G401.6 (cell line): Measurements from ENCODE around the gene KIF1B.
"Not testable (repeated sequence)": the region's sequence is repeated elsewhere in the genome, so short reads cannot be mapped to it uniquely, and the experiment has no call there.

Experiments used
- FAIRE-seq: peaks from 2 replicates; lab custom pipeline; 2012; peaks lifted over from hg19 to GRCh38; lab: Jason Lieb, UNC

Gene KIF1B

DNA sequence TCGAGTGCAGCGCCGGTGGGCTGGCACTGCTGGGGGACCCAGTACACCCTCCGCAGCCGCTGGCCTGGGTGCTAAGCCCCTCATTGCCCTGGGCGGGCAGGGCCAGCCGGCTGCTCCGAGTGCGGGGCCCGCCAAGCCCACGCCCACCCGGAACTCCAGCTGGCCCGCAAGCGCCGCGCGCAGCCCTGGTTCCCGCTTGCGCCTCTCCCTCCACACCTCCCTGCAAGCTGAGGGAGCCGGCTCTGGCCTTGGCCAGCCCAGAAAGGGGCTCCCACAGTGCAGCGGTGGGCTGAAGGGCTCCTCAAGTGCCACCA is 216.1 kb downstream of the KIF1B start:
- FAIRE-seq: not testable (repeated sequence)

DNA sequence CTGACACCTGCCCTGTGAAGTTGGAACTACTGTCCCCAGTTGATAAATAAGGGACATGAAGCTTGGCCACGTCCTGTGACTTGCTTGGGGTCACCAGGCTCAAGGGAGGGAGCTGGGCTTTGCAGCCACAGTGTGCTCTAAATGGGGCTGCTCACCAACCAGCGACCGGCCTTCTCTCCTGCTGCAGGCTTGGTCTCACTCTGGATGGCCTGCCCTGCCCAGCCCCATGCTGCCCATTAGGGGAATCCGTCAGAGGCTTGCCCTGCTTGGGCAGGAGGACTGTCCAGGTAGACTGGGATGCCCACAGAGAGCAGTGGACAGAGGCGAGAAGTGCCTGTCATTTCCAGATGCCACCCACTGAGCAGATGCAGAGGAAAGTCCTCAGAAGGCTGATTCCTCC is 218.6 kb downstream of the KIF1B start:
- FAIRE-seq: no peak

DNA sequence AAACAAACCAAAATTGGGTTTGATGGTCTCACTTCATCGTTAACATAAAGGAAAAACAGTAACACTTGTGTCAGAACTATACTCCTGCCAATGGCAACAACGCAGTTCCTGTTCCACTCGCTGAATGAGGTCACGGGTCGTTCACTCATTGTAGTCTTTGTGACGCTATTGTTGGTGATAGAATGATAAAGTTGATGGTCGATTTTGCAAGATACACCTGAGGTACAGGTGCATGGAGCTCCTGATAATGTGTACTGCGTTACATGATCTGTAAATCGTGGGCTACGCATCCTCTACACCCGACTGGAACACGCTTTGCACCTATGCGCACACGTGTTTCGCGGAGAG is 219.5 kb downstream of the KIF1B start:
- no peak for FAIRE-seq

DNA sequence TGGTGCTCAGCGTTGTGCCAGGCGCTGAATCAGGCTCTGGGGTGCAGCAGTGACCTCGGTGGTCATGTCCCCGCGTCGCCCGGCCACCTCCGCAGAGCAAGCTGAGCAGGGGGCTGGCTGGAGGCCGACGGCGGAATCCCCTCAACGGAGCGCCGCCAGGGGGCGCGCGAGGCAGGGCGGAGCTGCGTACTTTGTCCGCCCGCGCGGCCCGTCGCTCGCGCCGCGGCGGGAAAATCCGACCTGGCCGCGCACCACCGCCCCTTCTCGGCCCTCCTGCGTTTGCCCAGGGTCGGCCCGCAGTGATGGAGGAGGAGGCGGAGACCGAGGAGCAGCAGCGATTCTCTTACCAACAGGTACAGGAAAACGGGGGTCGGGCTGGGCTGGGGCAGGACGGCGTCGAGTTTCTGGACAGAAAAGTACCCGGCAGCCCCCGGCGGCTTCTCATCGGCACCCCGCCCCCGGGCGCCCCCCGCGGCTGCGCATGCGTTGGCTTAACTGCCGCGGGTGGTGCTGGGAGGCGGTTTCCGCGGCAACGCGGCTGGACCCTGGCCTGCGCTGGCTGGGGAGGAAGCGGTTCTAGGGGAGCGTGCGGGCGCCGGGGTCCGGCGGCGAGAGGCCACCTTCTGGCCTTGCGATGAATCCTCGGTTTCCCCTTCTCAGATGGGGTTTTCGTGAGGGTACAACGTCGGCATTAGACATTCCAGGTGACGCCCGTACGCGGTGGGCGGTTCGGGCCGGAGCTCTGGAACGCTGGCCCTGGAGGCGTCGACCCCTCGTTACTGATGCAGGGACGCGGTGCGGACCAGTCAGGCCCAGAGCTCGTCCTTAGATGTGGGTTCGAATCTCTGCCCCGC is 220.1 kb downstream of the KIF1B start, which contains the start of gene CENPS:
Gene CENPS (plus strand): TSS at position 218 of the 854 bp plus-strand sequence. CDS start 85 bp downstream, at position 303.
- no peak for FAIRE-seq
